Urinary bladder (tissue), 4 donors: ENCODE results near the gene EFEMP2. TPM values are rescaled to one million over a fixed set of nuclear protein-coding genes. Genes with fewer than 3 reads are reported as not detected.
A peak's percentile ranks its signal among the peaks of the same experiment; 100 is the strongest.

Experiments used
- DNase-seq: peaks from one replicate; pipeline ENCODE4 v3.0.0-alpha.2; 2015; ENCODE audit errors: extremely low spot score
- H3K27ac ChIP-seq: one replicate; pipeline ENCODE4 v1.5.1; 2013; ENCODE audit warnings: low read depth, mild to moderate bottlenecking, moderate library complexity
- H3K36me3 ChIP-seq: one replicate; pipeline ENCODE4 v1.6.1; 2013; ENCODE audit warnings: mild to moderate bottlenecking, moderate library complexity; ENCODE audit not compliant: insufficient read depth
- H3K4me1 ChIP-seq: one replicate; pipeline ENCODE4 v1.6.1; 2013; ENCODE audit warnings: mild to moderate bottlenecking, moderate library complexity; ENCODE audit not compliant: insufficient read depth
- H3K4me3 ChIP-seq: one replicate; pipeline ENCODE4 v1.5.1; 2013; ENCODE audit warnings: low read depth, low read length
- WGBS: extraction: QIAGEN DNeasy Blood & Tissue Kit; methylation state at CpG from one replicate; pipeline ENCODE4 v1.1.7; 2013; 5-methylcytosine and 5-hydroxymethylcytosine counted together
- polyA plus RNA-seq: library from polyadenylated mRNA; stranded (reverse); fragments of 200-250 nt; gene quantifications from one replicate; pipeline ENCODE4 v1.2.3, GENCODE V29; 2013
- total RNA-seq: library from RNA; depleted of rRNA; stranded (reverse); fragments of >200 nt; gene quantifications from one replicate; pipeline ENCODE4 v1.2.3, GENCODE V29; 2014
- donor health status: healthy with polysubstance abuse.
- donor health status: healthy.

Gene EFEMP2
- total and polyA plus RNA-seq, 2 donors = 43.3 to 120 TPM

DNA sequence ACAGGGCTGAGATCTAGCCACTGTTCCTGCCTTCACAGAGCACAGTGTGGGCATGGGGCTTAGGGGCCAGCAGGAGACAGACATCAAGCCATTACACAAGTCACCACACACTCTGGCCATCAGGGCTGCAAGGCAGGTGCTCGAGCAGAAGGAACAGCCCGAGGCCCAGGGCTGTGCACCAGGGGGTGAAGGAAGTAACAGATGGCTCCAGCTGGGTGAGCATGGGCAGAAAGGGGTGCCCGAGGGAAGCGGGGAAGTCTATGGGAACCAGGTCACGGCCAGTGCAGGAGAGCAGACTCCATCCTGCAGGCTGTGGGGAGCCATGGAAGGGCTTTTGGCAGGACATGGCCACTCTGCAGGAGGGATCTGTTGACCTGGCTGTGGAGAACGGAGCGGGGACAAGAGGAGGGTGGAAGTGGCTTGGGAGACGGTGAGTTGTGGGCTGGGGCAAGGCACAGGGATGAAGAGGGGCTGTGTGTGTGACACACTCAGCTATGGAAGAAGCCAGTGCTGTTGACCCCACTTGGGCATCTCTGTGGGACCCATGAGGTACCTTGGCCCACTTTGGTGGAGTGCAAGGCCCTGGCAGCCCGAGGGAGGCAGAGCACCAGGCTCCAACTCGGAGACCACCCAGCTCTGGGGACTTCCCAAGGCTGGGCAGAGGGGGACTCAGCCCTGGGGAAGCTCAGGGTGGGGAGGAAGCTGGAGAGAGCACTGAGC lies 42.7 kb upstream of the EFEMP2 start:
- WGBS = 46% methylated on average over 10 of the region's 10 CpGs
- Histone ChIP-seq H3K36me3 (no peaks in the 10 kb centered on the region), H3K4me3 (no peak overlapping the region), H3K4me1 (peaks cover under 1% of the 10 kb centered on the region), H3K27ac (peak overlapping the region; percentile 80)
- DNase-seq = no peak

DNA sequence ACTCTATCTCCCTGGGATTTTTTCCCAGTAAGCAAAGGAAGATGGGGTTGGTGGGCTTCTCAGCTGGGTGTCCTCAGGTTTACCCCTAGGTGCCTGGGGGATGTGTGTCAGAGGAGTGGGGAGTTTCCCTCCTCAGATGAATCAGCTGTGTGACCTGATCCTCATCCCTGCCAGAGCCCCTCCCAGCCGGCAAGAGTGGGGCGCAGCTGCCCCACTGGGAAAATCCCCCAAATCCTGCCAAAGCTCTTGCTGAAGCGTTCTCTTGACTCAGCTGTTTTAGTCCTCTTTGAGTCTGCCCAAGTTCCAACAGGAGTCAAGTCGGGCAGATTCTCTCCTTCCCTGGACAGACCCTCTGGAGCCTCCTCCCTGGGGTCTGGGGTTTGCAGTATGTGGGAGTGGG lies 40.2 kb upstream of the EFEMP2 start:
- H3K36me3 ChIP-seq = no peaks in the 10 kb centered on the region
- H3K4me1 ChIP-seq = no peaks in the 10 kb centered on the region
- no peak overlapping the region for H3K27ac ChIP-seq
- 36% methylated on average over 4 of the region's 4 CpGs for WGBS
- no peak for DNase-seq
- no peak overlapping the region for H3K4me3 ChIP-seq

DNA sequence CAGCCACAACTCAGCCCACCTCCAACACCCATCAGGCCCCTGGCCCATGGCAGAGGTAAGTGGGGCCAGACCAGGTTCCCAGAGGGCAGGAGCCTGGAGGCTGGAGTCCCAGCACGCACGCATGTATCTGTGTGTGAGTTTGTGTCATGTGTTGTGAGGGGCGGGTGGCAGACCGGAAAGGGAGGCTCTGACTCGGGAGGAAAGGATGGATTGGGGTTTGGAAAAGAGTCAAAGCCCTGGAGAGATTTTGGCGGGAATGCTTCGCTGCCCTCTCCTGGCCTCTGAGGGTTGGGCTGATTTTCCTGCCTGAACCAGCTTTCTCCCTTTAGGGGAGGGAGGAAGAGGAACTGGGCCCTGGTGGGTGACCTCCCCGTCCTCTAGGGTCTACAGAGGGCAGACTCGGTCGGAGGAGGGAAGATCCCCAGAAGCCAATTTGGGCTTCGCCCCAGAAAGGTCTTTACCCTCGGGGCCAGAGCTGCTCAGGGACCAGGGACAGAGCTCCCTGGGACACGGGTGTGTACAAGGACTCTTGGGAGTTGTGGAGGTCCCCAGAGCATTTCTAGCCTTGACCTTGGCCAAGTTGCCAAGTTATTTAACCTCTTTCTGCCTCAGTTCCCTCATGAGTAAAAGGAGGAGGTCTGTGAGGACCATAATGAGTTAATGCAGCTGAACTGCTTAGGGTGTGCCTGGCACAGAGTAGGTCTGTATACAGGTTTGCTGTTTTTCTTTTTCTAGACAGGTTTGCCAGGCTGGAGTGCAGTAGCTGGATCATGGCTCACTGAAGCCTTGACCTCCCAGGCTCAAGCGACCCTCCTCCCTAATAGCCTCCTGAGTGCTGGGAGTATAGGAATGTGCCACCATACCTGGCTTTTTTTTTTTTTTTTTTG lies 39.3 kb upstream of the EFEMP2 start:
- Histone ChIP-seq H3K4me1 (no peaks in the 10 kb centered on the region), H3K4me3 (no peak overlapping the region), H3K36me3 (no peaks in the 10 kb centered on the region), H3K27ac (no peak overlapping the region)
- 18% methylated on average over 14 of the region's 14 CpGs for WGBS
- no peak for DNase-seq

DNA sequence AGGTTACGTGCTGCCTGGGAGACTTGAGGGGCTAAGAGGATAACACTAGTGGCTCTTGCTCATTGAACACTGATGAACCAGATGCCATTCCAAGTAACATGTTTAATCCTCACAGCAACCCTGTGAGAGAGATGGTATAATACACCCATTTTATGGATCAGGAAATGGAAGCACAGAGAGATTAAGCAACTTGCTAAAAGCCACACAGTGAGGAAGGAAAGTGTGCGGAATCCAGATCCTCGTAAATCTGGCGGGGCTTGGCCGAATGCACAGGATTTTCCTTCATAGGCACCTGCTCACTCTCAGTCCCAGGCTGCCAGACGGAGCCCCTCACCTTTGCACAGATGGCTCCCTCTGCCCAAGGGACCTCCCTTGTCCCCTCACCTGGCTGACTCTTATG lies 35.3 kb upstream of the EFEMP2 start:
- no peak overlapping the region for H3K4me3 ChIP-seq
- no peak overlapping the region for H3K27ac ChIP-seq
- no peaks in the 10 kb centered on the region for H3K4me1 ChIP-seq
- DNase-seq = no peak
- WGBS = 68% methylated on average over 6 of the region's 6 CpGs
- no peaks in the 10 kb centered on the region for H3K36me3 ChIP-seq

DNA sequence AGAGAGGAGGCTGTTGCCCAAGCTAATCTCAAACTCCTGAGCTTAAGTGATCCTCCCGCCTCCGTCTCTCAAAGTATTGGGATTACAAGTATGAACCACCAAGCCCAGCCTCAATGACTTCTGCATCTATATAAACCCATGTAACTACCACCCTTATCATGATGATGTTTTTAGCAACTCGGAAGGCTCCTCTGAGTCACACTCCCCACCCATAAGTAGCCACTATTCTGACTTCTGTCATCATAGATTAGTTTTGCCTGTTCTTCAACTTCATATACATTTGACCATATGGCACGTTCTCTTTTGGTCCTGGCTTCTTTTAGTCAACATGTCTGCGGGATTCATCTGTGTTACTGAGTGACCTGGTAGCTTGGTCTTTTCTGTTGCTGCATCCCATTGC lies 34.0 kb upstream of the EFEMP2 start:
- WGBS = 89% methylated on average over 5 of the region's 5 CpGs
- Histone ChIP-seq H3K36me3 (no peaks in the 10 kb centered on the region), H3K4me3 (no peak overlapping the region), H3K27ac (no peak overlapping the region), H3K4me1 (no peaks in the 10 kb centered on the region)
- DNase-seq = no peak

DNA sequence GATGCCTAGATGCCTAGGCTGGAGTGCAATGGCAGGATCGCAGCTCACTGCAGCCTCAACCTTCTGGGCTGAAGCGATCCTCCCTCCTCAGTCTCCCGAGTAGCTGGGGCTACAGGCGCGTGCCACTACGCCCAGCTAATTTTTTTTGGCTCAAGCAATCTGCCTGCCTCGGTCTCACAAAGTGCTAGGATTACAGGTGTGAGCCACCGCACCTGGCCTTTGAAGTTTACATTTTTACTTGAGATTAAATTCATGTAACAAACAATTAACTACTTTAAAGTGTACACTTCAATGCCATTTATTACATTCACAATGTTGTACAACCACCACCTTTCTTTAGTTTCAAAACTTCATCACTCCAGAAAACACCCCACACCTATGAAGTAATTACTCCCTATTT lies 31.1 kb upstream of the EFEMP2 start:
- 78% methylated on average over 8 of the region's 8 CpGs for WGBS
- Histone ChIP-seq H3K4me3 (no peak overlapping the region), H3K27ac (no peak overlapping the region), H3K36me3 (no peaks in the 10 kb centered on the region), H3K4me1 (no peaks in the 10 kb centered on the region)
- no peak for DNase-seq

DNA sequence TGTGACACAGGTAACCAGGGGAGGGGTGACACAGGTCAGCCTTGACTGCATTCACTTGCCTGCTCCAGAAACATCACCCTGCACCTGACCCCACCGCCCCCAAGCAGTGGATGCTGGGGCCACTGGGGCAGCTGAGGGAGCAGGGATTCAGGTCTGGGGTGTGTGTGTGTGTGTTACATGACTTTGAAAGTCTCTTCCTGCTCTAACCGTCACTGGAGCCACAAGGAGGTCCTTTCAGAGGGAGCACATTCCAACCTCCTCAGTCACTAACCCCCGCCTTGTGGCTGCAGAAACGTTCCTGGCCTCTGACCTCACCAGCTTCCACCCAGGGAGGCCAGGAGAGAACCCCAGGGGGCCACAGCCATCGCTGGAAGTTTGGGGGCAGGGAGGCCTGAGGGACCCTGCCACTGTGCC lies 30.5 kb upstream of the EFEMP2 start:
- Histone ChIP-seq H3K36me3 (no peaks in the 10 kb centered on the region), H3K27ac (no peak overlapping the region), H3K4me1 (no peaks in the 10 kb centered on the region), H3K4me3 (no peak overlapping the region)
- WGBS = 27% methylated on average over 5 of the region's 5 CpGs
- no peak for DNase-seq

DNA sequence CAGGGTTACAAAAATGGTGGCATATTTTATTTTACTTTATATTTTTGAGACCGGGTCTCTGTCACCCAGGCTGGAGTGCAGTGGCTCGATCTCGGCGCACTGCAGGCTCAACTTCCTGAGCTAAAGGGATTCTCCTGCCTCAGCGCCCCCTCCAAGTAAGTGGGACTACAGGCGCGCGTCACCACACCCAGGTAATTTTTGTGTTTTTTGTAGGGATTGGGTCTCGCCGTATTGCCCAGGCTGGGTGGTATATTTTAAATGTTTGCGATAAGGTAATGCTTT lies 28.2 kb upstream of the EFEMP2 start:
- no peak for DNase-seq
- 71% methylated on average over 11 of the region's 11 CpGs for WGBS
- Histone ChIP-seq H3K4me1 (no peaks in the 10 kb centered on the region), H3K27ac (no peak overlapping the region), H3K36me3 (no peaks in the 10 kb centered on the region), H3K4me3 (no peak overlapping the region)

DNA sequence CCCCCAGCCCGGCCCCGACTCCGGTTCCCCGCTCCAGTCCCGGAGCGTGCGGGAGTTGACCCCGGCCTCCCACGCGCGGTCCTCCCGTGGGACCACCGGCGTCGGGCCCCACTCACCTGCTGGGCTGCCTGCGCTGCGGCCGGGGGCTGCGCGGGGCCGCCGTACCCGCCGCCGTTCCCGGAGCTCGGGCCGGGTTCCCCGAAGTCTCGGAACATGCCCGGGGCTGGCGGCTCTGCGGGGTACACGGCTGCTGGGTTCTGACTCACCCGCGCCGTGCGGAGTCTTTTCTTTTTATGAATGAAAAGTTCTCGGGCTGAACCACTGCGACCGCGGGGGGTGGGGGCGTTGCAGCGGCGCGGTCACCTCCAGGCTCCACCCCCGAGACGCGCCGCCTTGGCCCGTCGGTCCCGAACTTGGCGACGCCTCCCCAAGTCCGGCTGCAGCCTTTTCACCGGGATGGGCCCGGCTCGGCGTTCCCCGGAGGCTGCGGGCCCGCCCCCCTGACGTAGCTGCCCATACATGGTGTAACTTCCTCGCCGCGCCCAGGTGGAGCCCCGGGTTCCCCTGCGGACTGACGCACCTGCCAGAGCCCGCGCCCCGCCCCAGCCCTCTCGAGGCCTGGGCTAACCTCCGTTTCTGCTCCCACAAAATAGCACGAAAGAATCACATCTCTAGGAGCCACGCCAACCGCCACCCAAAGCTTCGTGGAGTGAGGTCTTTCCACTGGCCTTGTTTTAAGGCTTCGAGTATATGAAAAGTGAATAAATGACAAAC lies 27.7 kb upstream of the EFEMP2 start, which contains the start of gene FOSL1:
Gene FOSL1 (minus strand): TSS at position 264 of the 774 bp plus-strand sequence. CDS start 49 bp downstream, at position 215.
- no peak for DNase-seq
- Histone ChIP-seq H3K27ac (no peak within 1 kb of the TSS), H3K36me3 (no peaks in the 10 kb centered on the region), H3K4me3 (peak within 1 kb of the TSS; percentile 41), H3K4me1 (no peaks in the 10 kb centered on the region)
- WGBS = 1% methylated on average over 80 of the region's 80 CpGs

DNA sequence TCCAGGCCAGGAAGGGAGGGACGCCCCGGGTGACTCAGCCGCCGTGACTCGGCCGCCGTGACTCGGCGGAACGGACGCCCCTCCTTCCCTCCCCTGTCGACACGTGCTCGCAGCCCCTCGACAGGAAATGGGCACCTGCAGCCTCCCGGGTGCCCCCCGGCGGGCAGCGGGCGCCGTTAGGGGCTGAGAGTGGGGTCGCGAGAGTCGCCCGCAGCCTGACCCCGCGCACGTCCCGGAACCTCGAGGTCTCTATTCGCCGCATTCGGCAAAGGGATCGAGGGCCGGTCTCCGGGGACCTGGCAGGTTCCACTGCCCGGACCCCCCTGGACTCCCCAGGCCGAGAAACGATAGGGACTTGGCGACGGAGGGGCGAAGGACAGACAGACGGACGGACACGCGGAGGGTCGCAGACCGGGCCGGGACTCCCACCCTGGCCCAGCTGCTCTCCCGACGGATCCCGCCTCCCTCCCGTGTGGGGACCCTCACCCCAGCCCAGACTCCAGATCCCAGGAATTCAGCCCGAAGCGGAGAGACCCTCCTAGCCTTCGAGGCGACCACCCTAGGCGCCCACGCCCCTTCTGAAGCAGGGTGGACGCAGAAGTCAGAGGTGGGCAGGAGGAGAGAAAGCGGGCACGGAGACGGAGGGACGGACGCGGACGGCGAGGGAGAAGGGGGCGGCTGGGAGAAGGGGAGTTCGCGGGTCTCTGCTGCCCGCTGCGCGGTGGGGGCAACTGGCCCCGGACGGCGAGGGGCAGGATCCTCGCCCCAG lies 26.9 kb upstream of the EFEMP2 start:
- Histone ChIP-seq H3K27ac (no peak overlapping the region), H3K36me3 (no peaks in the 10 kb centered on the region), H3K4me3 (peak overlapping the region; percentile 41), H3K4me1 (no peaks in the 10 kb centered on the region)
- no peak for DNase-seq
- WGBS = 3% methylated on average over 78 of the region's 78 CpGs

DNA sequence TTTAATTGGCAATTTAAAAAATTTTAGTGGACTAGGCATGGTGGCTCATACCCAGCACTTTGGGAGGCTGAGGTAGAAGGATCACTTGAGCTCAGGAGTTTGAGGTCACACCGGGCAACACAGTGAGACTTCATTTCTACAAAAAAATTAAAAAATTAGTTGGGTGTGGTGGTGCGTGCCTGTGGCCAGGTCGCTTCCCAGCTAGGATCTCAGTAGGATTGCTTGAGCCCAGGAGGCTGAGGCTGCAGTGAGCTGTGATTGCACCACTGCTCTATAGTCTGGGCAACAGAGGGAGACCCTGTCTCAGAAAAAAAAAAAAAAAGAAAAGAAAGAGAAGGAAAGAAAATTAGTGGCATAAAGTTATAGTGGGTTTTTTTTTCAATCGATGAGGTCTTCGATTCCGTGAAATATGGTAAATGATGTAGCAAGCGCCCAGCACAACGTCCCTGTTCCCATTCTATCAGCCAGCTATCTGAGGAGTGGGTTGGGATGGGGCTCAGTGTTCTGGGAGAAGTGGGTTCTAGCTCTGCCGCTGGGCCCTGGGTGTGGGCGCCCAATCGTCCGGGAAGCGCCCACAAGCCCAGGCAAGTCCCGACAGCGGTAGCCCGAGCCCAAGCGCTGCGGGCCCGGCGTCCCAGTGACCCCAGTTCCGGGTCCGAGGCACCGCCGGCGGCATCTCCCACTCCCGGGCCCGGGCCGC lies 26.2 kb upstream of the EFEMP2 start:
- Histone ChIP-seq H3K27ac (no peak overlapping the region), H3K36me3 (no peaks in the 10 kb centered on the region), H3K4me3 (peak overlapping the region; percentile 41), H3K4me1 (no peaks in the 10 kb centered on the region)
- no peak for DNase-seq
- WGBS = 27% methylated on average over 28 of the region's 28 CpGs

DNA sequence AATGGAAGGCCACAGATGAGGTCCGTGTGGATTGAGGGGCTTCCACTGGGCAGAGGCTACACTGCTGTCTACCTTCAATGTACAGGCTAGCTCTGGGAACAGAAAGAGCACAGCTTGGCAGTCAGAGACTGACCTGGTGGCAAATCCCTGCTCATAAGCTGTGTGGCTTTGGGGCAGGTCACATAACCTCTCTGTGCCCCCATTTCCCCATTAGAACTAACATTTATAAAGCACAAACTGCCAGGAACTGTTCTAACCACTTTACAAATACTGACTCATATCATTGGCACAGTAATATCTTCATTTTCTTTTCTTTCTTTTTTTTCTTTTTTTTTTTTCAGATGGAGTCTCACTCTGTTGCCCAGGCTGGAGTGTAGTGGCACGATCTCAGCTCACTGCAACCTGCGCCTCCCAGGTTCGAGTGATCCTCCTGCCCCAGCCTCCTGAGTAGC lies 24.4 kb upstream of the EFEMP2 start:
- H3K27ac ChIP-seq = no peak overlapping the region
- no peaks in the 10 kb centered on the region for H3K36me3 ChIP-seq
- no peaks in the 10 kb centered on the region for H3K4me1 ChIP-seq
- DNase-seq = no peak
- 91% methylated on average over 4 of the region's 4 CpGs for WGBS
- no peak overlapping the region for H3K4me3 ChIP-seq
